Skeletal muscle cell (primary cell): ENCODE results near the gene UTS2B.
"Not testable (repeated sequence)": the region's sequence is repeated elsewhere in the genome, so short reads cannot be mapped to it uniquely, and the experiment has no call there.

ENCODE experiments used
- DNase-seq: peaks from one replicate; pipeline ENCODE4 v3.0.0-alpha.2; 2010; ENCODE audit warnings: low read depth
- H3K4me3 ChIP-seq: 2 replicates; pipeline ENCODE4 v1.5.1; 2011; ENCODE audit warnings: low read depth, mild to moderate bottlenecking, control low read depth, low read length, moderate library complexity

Gene UTS2B

GRCh38 chr3:191254098-191254873 is 76.0 kb downstream of the UTS2B start:
- no peak overlapping the region for H3K4me3 ChIP-seq
- no peak for DNase-seq

- no peak for DNase-seq
- no peak overlapping the region for H3K4me3 ChIP-seq
These were observed 77.1 kb downstream of the UTS2B start for GRCh38 chr3:191253089-191253799.

GRCh38 chr3:191246630-191247029 is 83.7 kb downstream of the UTS2B start:
- no peak overlapping the region for H3K4me3 ChIP-seq
- no peak for DNase-seq

- DNase-seq, H3K4me3 ChIP-seq: not testable (repeated sequence)
These were observed 84.3 kb downstream of the UTS2B start for GRCh38 chr3:191246034-191246433.

- DNase-seq: no peak
These were observed 86.0 kb downstream of the UTS2B start for GRCh38 chr3:191244242-191244867.

GRCh38 chr3:191240486-191240885 is 89.8 kb downstream of the UTS2B start:
- no peak overlapping the region for H3K4me3 ChIP-seq
- DNase-seq: no peak

More at GRCh38 chr3:191244242-191244867, 86.0 kb downstream of the UTS2B start:
- no peak overlapping the region for H3K4me3 ChIP-seq

- DNase-seq: no peak
- no peak overlapping the region for H3K4me3 ChIP-seq
These were observed 90.8 kb downstream of the UTS2B start for GRCh38 chr3:191239407-191240031.

- H3K4me3 ChIP-seq: no peak overlapping the region
These were observed 92.0 kb downstream of the UTS2B start for GRCh38 chr3:191238321-191238817.

GRCh38 chr3:191237047-191237882 is 93.1 kb downstream of the UTS2B start:
- no peak overlapping the region for H3K4me3 ChIP-seq
- DNase-seq: no peak

More at GRCh38 chr3:191238321-191238817, 92.0 kb downstream of the UTS2B start:
- peak; percentile 52 for DNase-seq

- no peak for DNase-seq
- no peak overlapping the region for H3K4me3 ChIP-seq
These were observed 93.7 kb downstream of the UTS2B start for GRCh38 chr3:191236646-191237045.

GRCh38 chr3:191235331-191236314 is 94.7 kb downstream of the UTS2B start:
- DNase-seq: no peak
- H3K4me3 ChIP-seq: no peak overlapping the region

- H3K4me3 ChIP-seq: no peak overlapping the region
- no peak for DNase-seq
These were observed 96.1 kb downstream of the UTS2B start for GRCh38 chr3:191234216-191234615.

GRCh38 chr3:191227541-191227940 is 102.8 kb downstream of the UTS2B start:
- no peak overlapping the region for H3K4me3 ChIP-seq
- DNase-seq: no peak

GRCh38 chr3:191221638-191222037 is 108.7 kb downstream of the UTS2B start:
- no peak for DNase-seq
- H3K4me3 ChIP-seq: no peak overlapping the region

GRCh38 chr3:191220908-191221307 is 109.4 kb downstream of the UTS2B start:
- H3K4me3 ChIP-seq: no peak overlapping the region
- no peak for DNase-seq

- peak; percentile 31 for DNase-seq
- H3K4me3 ChIP-seq: no peak overlapping the region
These were observed 113.0 kb downstream of the UTS2B start for GRCh38 chr3:191217301-191217700.
